ENCODE results near the gene ACP6.
"Not testable (repeated sequence)": the region's sequence is repeated elsewhere in the genome, so short reads cannot be mapped to it uniquely, and the experiment has no call there.

DNA sequence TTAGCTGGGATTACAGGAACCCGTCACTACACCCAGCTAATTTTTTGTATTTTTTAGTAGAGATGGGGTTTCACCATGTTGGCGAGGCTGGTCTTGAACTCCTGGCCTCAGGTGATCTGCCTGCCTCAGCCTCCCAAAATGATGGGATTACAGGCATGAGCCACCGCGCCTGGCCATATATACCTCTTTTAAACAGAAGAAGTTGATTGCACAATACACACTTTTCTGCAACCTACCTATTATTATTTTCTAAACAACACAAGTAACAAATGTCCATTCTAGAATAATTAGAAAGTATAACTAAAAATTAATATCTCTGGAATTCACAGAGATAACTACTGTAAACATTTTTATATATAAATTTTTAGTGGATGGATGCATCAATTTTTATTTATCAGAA, 55.4 kb downstream of the ACP6 start:
- TF ChIP-seq ZBTB21 (CRISPR knock-in tag; IDR thresholded peaks at IDR 0.05; ENCODE audit: borderline replicate concordance); JUN (CRISPR knock-in tag; IDR thresholded peaks at IDR 0.05): not testable (repeated sequence)
- TF ChIP-seq, protein P1, sequence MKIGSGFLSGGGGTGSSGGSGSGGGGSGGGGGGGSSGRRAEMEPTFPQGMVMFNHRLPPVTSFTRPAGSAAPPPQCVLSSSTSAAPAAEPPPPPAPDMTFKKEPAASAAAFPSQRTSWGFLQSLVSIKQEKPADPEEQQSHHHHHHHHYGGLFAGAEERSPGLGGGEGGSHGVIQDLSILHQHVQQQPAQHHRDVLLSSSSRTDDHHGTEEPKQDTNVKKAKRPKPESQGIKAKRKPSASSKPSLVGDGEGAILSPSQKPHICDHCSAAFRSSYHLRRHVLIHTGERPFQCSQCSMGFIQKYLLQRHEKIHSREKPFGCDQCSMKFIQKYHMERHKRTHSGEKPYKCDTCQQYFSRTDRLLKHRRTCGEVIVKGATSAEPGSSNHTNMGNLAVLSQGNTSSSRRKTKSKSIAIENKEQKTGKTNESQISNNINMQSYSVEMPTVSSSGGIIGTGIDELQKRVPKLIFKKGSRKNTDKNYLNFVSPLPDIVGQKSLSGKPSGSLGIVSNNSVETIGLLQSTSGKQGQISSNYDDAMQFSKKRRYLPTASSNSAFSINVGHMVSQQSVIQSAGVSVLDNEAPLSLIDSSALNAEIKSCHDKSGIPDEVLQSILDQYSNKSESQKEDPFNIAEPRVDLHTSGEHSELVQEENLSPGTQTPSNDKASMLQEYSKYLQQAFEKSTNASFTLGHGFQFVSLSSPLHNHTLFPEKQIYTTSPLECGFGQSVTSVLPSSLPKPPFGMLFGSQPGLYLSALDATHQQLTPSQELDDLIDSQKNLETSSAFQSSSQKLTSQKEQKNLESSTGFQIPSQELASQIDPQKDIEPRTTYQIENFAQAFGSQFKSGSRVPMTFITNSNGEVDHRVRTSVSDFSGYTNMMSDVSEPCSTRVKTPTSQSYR (CRISPR knock-in tag; IDR thresholded peaks at IDR 0.05): not testable (repeated sequence)
- TF ChIP-seq, protein P2, sequence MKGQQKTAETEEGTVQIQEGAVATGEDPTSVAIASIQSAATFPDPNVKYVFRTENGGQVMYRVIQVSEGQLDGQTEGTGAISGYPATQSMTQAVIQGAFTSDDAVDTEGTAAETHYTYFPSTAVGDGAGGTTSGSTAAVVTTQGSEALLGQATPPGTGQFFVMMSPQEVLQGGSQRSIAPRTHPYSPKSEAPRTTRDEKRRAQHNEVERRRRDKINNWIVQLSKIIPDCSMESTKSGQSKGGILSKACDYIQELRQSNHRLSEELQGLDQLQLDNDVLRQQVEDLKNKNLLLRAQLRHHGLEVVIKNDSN (CRISPR knock-in tag; IDR thresholded peaks at IDR 0.05): not testable (repeated sequence)
- TF ChIP-seq, protein P3, sequence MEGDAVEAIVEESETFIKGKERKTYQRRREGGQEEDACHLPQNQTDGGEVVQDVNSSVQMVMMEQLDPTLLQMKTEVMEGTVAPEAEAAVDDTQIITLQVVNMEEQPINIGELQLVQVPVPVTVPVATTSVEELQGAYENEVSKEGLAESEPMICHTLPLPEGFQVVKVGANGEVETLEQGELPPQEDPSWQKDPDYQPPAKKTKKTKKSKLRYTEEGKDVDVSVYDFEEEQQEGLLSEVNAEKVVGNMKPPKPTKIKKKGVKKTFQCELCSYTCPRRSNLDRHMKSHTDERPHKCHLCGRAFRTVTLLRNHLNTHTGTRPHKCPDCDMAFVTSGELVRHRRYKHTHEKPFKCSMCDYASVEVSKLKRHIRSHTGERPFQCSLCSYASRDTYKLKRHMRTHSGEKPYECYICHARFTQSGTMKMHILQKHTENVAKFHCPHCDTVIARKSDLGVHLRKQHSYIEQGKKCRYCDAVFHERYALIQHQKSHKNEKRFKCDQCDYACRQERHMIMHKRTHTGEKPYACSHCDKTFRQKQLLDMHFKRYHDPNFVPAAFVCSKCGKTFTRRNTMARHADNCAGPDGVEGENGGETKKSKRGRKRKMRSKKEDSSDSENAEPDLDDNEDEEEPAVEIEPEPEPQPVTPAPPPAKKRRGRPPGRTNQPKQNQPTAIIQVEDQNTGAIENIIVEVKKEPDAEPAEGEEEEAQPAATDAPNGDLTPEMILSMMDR (IDR thresholded peaks at IDR 0.05): not testable (repeated sequence)

All from WTC11 (cell line).